ENCODE measurements around the gene LGI4.

The LGI4 gene

GRCh38 chr19:35123573-35123972 is 11.3 kb downstream of the LGI4 start:
- no peak for DNase-seq

GRCh38 chr19:35122687-35123551 is 11.9 kb downstream of the LGI4 start:
- DNase-seq, result no peak

GRCh38 chr19:35120898-35121297 is 14.0 kb downstream of the LGI4 start:
- peak in 1 of 2 donors; percentile 25 for DNase-seq

- peak; percentile 84 to 95 for DNase-seq
Measured at GRCh38 chr19:35120492-35120891, 14.4 kb downstream of the LGI4 start.

GRCh38 chr19:35119578-35120155 is 15.2 kb downstream of the LGI4 start:
- peak; percentile 60 to 61 for DNase-seq

GRCh38 chr19:35119091-35119490 is 15.8 kb downstream of the LGI4 start:
- DNase-seq, result no peak

- DNase-seq, result no peak
Measured at GRCh38 chr19:35118268-35119020, 16.4 kb downstream of the LGI4 start.

GRCh38 chr19:35117799-35118198 is 17.1 kb downstream of the LGI4 start:
- no peak for DNase-seq

- no peak for DNase-seq
Measured at GRCh38 chr19:35117116-35117515, 17.7 kb downstream of the LGI4 start.

- no peak for DNase-seq
Measured at GRCh38 chr19:35116072-35116801, 18.6 kb downstream of the LGI4 start.

GRCh38 chr19:35115177-35115951 is 19.5 kb downstream of the LGI4 start, which contains the start of gene FXYD3:
Gene FXYD3 (plus strand): TSS chr19:35115823. CDS start chr19:35119377, 3,554 bp downstream.
- no peak for DNase-seq

GRCh38 chr19:35114353-35115176 is 20.3 kb downstream of the LGI4 start:
- peak; percentile 48 to 52 for DNase-seq

GRCh38 chr19:35112995-35113688 is 21.7 kb downstream of the LGI4 start:
- no peak for DNase-seq

GRCh38 chr19:35110974-35111373 is 23.9 kb downstream of the LGI4 start:
- DNase-seq, result no peak

- no peak for DNase-seq
Measured at GRCh38 chr19:35109395-35110112, 25.3 kb downstream of the LGI4 start.

GRCh38 chr19:35108730-35109129 is 26.1 kb downstream of the LGI4 start:
- no peak for DNase-seq

- peak; percentile 67 to 88 for DNase-seq
Measured at GRCh38 chr19:35107545-35107944, 27.3 kb downstream of the LGI4 start.

- DNase-seq, result no peak
Measured at GRCh38 chr19:35106898-35107541, 27.8 kb downstream of the LGI4 start.

GRCh38 chr19:35106291-35106583 is 28.6 kb downstream of the LGI4 start:
- no peak for DNase-seq
